Upper lobe of left lung (tissue), 4 donors: Measurements from ENCODE around the gene WWC1.

Source experiments
- POLR2A ChIP-seq, 4 donors: fragments of 450-650 bp; IDR thresholded peaks; one replicate each; pipeline ENCODE4 v1.5.1; 2016 to 2017; ENCODE audit warnings: antibody characterized with exemption in 4 of 4, mild to moderate bottlenecking in 2 of 4
- TF ChIP-seq, protein P1 (sequence below), 6 experiments: fragments of 450-650 bp in 4 of 6; fragments of 200-600 bp in 2 of 6; sonication (generic) in 2 of 6; IDR thresholded peaks; one replicate each; pipeline ENCODE4 v1.5.1; 2016 to 2019; ENCODE audit warnings: antibody characterized with exemption in 6 of 6

DNA sequence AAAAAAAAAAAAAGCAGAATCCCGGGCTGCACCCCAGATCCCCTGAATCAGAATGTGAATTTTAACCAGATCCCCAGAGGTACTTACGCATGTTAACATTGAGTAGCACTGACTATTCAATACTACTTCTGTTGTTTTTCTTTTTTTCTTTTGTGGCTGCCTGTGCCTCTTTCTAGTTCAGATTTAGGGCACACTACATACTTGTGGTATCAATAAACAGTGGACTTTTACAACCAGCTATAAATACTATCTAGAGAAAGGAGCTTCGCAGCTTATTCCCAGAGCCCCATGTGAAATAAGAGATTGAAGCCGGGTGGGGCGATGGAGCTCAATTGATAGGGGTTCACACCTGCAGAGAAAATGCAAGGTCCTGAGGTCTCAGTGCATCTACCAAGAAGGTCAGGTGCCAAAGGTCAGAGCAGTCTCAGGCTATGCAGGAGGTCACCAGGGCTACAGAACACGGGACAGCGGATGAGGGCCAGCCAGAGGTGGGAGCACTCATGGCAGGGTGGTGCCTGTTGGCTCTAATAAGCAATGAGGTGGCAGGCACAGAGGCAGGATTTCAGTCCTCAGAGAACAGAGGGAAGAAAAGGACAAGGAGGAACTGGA, 22.3 kb downstream of the WWC1 start:
- TF ChIP-seq, protein P1, sequence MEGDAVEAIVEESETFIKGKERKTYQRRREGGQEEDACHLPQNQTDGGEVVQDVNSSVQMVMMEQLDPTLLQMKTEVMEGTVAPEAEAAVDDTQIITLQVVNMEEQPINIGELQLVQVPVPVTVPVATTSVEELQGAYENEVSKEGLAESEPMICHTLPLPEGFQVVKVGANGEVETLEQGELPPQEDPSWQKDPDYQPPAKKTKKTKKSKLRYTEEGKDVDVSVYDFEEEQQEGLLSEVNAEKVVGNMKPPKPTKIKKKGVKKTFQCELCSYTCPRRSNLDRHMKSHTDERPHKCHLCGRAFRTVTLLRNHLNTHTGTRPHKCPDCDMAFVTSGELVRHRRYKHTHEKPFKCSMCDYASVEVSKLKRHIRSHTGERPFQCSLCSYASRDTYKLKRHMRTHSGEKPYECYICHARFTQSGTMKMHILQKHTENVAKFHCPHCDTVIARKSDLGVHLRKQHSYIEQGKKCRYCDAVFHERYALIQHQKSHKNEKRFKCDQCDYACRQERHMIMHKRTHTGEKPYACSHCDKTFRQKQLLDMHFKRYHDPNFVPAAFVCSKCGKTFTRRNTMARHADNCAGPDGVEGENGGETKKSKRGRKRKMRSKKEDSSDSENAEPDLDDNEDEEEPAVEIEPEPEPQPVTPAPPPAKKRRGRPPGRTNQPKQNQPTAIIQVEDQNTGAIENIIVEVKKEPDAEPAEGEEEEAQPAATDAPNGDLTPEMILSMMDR (IDR thresholded peaks at IDR 0.05): no peak
- no peak for TF ChIP-seq POLR2A (IDR thresholded peaks at IDR 0.05)
